ENCODE data around the gene KLHL9. TPM values are rescaled to one million over a fixed set of nuclear protein-coding genes. Genes with fewer than 3 reads are reported as not detected.

KLHL9 gene
- total RNA-seq, 3 donors from 2014 or later (not counting 1 experiment from before 2014, with no cell fraction given) = 13.5 to 17.2 (median 13.6) TPM

DNA sequence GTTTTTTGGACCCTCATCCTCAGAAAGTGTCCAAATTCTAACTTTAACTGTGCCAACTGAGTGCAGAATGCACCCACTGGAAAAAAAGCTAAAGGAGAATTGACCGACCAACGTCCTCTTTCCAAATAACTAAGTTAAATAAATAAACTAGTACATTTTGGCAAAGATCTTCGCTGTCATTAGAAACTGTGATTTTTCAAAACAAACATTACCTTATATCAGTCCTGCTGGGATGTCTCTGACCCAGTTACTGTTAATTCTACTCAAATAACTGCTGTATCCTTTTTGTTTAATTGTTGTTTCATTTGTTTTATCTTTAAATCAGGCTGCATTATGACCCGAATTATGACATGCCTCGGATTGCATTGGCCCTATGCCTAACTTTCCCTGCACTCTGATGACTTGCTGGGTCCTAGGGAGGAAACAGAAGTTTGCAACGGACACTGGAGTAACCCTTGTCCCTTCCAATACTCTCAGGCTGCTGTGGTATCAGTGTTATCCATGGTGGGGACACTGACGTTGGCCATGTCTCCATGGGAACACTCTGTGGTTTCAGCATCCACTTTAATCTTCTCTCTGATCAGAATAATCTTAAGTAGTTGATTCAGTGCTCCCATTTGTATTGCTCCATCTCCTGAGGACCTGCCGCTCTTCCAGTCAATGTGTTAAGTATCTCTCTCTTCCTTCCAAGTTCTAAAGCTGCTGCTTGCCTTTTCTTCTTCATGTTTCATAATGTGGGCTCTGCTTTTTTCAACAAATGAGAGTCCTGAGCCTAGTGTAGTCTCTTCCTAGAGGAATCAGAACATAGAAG, 19.0 kb downstream of the KLHL9 start:
- Mint-ChIP-seq H3K4me3 (no peak overlapping the region), H3K9me3 (no peaks in the 10 kb centered on the region), H3K36me3 (peaks cover 5% of the 10 kb centered on the region), H3K27ac (no peak overlapping the region), H3K27me3 (ENCODE audit: low read depth in 2 of 2) (peaks cover 0 to 8% of the 10 kb centered on the region in 2 donors), H3K4me1 (peaks cover 5 to 10% of the 10 kb centered on the region in 2 donors)
- Histone ChIP-seq H3K9me3 (ENCODE audit: control insufficient read depth, insufficient read depth, low read length) (no peaks in the 10 kb centered on the region), H3K36me3 (ENCODE audit: control insufficient read depth, insufficient read depth, low read length) (peaks cover 7% of the 10 kb centered on the region), H3K27me3 (ENCODE audit: control insufficient read depth, insufficient read depth, low read length) (no peaks in the 10 kb centered on the region), H3K4me1 (ENCODE audit: control insufficient read depth, insufficient read depth, low read length) (no peaks in the 10 kb centered on the region), H3K27ac (ENCODE audit: low read length) (no peak overlapping the region), H3K4me3 (ENCODE audit: low read length) (no peak overlapping the region)
- no peak for ATAC-seq
- 66% methylated on average over 8 of the region's 8 CpGs for WGBS (ENCODE audit: insufficient coverage)
- intact Hi-C loops (cut with micrococcal nuclease) = no loop called here
- no peak for DNase-seq
- TF ChIP-seq, protein P1, sequence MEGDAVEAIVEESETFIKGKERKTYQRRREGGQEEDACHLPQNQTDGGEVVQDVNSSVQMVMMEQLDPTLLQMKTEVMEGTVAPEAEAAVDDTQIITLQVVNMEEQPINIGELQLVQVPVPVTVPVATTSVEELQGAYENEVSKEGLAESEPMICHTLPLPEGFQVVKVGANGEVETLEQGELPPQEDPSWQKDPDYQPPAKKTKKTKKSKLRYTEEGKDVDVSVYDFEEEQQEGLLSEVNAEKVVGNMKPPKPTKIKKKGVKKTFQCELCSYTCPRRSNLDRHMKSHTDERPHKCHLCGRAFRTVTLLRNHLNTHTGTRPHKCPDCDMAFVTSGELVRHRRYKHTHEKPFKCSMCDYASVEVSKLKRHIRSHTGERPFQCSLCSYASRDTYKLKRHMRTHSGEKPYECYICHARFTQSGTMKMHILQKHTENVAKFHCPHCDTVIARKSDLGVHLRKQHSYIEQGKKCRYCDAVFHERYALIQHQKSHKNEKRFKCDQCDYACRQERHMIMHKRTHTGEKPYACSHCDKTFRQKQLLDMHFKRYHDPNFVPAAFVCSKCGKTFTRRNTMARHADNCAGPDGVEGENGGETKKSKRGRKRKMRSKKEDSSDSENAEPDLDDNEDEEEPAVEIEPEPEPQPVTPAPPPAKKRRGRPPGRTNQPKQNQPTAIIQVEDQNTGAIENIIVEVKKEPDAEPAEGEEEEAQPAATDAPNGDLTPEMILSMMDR (IDR thresholded peaks at IDR 0.05) = no peak

DNA sequence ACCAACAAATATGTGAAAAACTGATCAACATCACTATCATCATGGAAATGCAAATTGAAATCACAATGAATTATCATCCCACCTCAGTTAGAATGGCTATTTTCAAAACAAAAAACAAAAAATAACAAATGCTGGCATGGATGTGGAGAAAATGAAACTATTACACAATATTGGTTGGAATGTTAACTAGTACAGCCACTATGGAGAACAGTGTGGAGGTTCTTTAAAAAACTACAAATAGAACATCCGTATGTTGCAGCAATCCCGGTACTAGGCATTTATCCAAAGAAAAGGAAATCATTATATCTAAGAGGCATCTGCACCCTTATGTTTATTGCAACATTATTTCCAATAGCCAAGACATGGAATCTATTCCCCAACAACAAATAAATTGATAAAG, 21.1 kb downstream of the KLHL9 start:
- Histone ChIP-seq H3K27ac (ENCODE audit: low read length) (no peak overlapping the region), H3K36me3 (ENCODE audit: control insufficient read depth, insufficient read depth, low read length) (no peaks in the 10 kb centered on the region), H3K4me3 (ENCODE audit: low read length) (no peak overlapping the region), H3K4me1 (ENCODE audit: control insufficient read depth, insufficient read depth, low read length) (no peaks in the 10 kb centered on the region), H3K9me3 (ENCODE audit: control insufficient read depth, insufficient read depth, low read length) (no peaks in the 10 kb centered on the region), H3K27me3 (ENCODE audit: control insufficient read depth, insufficient read depth, low read length) (no peaks in the 10 kb centered on the region)
- Mint-ChIP-seq H3K4me1 (peaks cover 5 to 10% of the 10 kb centered on the region in 2 donors), H3K27me3 (ENCODE audit: low read depth in 2 of 2) (peaks cover 7 to 13% of the 10 kb centered on the region in 2 donors), H3K4me3 (no peak overlapping the region), H3K36me3 (peaks cover 5% of the 10 kb centered on the region), H3K9me3 (no peaks in the 10 kb centered on the region), H3K27ac (no peak overlapping the region)
- intact Hi-C loops (cut with micrococcal nuclease) = no loop called here
- ATAC-seq (no peak), DNase-seq (no peak)
- WGBS (ENCODE audit: insufficient coverage) = 89% methylated on average over 2 of the region's 2 CpGs
- TF ChIP-seq, protein P1 (IDR thresholded peaks at IDR 0.05) = no peak

- ATAC-seq = no peak
- H3K4me3 ChIP-seq (ENCODE audit: low read length) = no peak overlapping the region
- no peak for DNase-seq
- no peaks in the 10 kb centered on the region for H3K36me3 ChIP-seq (ENCODE audit: control insufficient read depth, insufficient read depth, low read length)
- H3K27ac ChIP-seq (ENCODE audit: low read length) = no peak overlapping the region
- H3K4me3 Mint-ChIP-seq = no peak overlapping the region
- H3K9me3 ChIP-seq (ENCODE audit: control insufficient read depth, insufficient read depth, low read length) = no peaks in the 10 kb centered on the region
- intact Hi-C loops (cut with micrococcal nuclease) = no loop called here
- H3K4me1 Mint-ChIP-seq = peaks cover 5 to 6% of the 10 kb centered on the region in 2 donors
- WGBS (ENCODE audit: insufficient coverage) = no CpG with 5 or more reads among the region's 1 CpG
- no peaks in the 10 kb centered on the region for H3K9me3 Mint-ChIP-seq
- peaks cover 18 to 23% of the 10 kb centered on the region in 2 donors for H3K27me3 Mint-ChIP-seq (ENCODE audit: low read depth in 2 of 2)
- H3K4me1 ChIP-seq (ENCODE audit: control insufficient read depth, insufficient read depth, low read length) = no peaks in the 10 kb centered on the region
- no peaks in the 10 kb centered on the region for H3K27me3 ChIP-seq (ENCODE audit: control insufficient read depth, insufficient read depth, low read length)
- no peak overlapping the region for H3K27ac Mint-ChIP-seq
- TF ChIP-seq, protein P1 (IDR thresholded peaks at IDR 0.05) = no peak
- H3K36me3 Mint-ChIP-seq = peaks cover 5% of the 10 kb centered on the region
Observed at GRCh38 chr9:21311889-21312288, 23.3 kb downstream of the KLHL9 start.
